Neural progenitor cell (in vitro differentiated cells): ENCODE data around the gene IFI30.
"Not testable (repeated sequence)": the region's sequence is repeated elsewhere in the genome, so short reads cannot be mapped to it uniquely, and the experiment has no call there.

ENCODE experiments used
- CTCF ChIP-seq: fragments of 200-600 bp; sonication (generic); IDR thresholded peaks from 2 replicates; pipeline ENCODE4 v1.5.1; 2017; ENCODE audit warnings: antibody characterized with exemption, mild to moderate bottlenecking
- EZH2 ChIP-seq: fragments of 200-600 bp; sonication (generic); IDR thresholded peaks from 2 replicates; pipeline ENCODE4 v1.6.1; 2017; ENCODE audit warnings: antibody characterized with exemption, mild to moderate bottlenecking, moderate library complexity
- EZH2phosphoT487 ChIP-seq: fragments of 200-600 bp; sonication (generic); IDR thresholded peaks from 2 replicates; pipeline ENCODE4 v1.6.1; 2017; ENCODE audit warnings: antibody characterized with exemption

- TF ChIP-seq EZH2phosphoT487, CTCF, EZH2: not testable (repeated sequence)
Measured at GRCh38 chr19:18159059-18159616, 14.5 kb upstream of the IFI30 start.
